Esophagus squamous epithelium (tissue), 5 donors: ENCODE results near the gene PIGP. TPM values are rescaled to one million over a fixed set of nuclear protein-coding genes. Genes with fewer than 3 reads are reported as not detected.
"Not testable (repeated sequence)": the region's sequence is repeated elsewhere in the genome, so short reads cannot be mapped to it uniquely, and the experiment has no call there.

Experiments
- DNase-seq: peaks from one replicate; lab custom pipeline; 2025; lab: John Stamatoyannopoulos, UW
- H3K27ac ChIP-seq, 4 donors: fragments of 200-600 bp; sonication (generic); one replicate each; pipeline ENCODE4 v1.5.1; 2016 to 2019; ENCODE audit warnings: mild to moderate bottlenecking in 1 of 4
- H3K27me3 ChIP-seq, 4 donors: fragments of 200-600 bp; sonication (generic); 1 replicate in 3 of 4; 2 replicates in 1 of 4; pipeline versions ENCODE4 v1.5.1 to v1.6.0; 2017 to 2021; ENCODE audit warnings: antibody characterized with exemption in 1 of 4
- H3K36me3 ChIP-seq, 3 donors: fragments of 200-600 bp; sonication (generic); one replicate each; pipeline ENCODE4 v1.5.1; 2016 to 2019
- H3K4me1 ChIP-seq, 3 donors: fragments of 200-600 bp; sonication (generic); one replicate each; pipeline ENCODE4 v1.5.1; 2017 to 2019
- H3K4me3 ChIP-seq, 4 donors: fragments of 200-600 bp; sonication (generic); 1 replicate in 3 of 4; 2 replicates in 1 of 4; pipeline ENCODE4 v1.5.1; 2016 to 2019; ENCODE audit warnings: mild to moderate bottlenecking in 2 of 4, moderate library complexity in 1 of 4
- H3K9me3 ChIP-seq, 3 donors: fragments of 200-600 bp; sonication (generic); one replicate each; pipeline ENCODE4 v1.5.1; 2016 to 2019
- CTCF ChIP-seq, 6 experiments: fragments of 450-650 bp in 4 of 6; fragments of 200-600 bp in 2 of 6; sonication (generic) in 2 of 6; IDR thresholded peaks; one replicate each; pipeline ENCODE4 v1.5.1; 2016 to 2019; ENCODE audit warnings: antibody characterized with exemption in 6 of 6, mild to moderate bottlenecking in 4 of 6, moderate library complexity in 4 of 6
- POLR2A ChIP-seq, 4 donors: fragments of 450-650 bp; IDR thresholded peaks; one replicate each; pipeline ENCODE4 v1.6.1; 2017; ENCODE audit warnings: antibody characterized with exemption in 4 of 4, mild to moderate bottlenecking in 4 of 4, moderate library complexity in 3 of 4
- WGBS, 2 donors: methylation state at CpG; one replicate each; pipeline ENCODE4 v1.1.5; 2018; 5-methylcytosine and 5-hydroxymethylcytosine counted together
- intact Hi-C: fragments of 100-400 bp; cut with DNase I; formaldehyde crosslinking; loops from one replicate; pipeline ENCODE4 v1.15.0; 2022
- total RNA-seq, 4 donors: library from RNA; depleted of rRNA; stranded (reverse); fragments of >200 nt; gene quantifications; one replicate each; pipeline ENCODE4 v1.1.0, GENCODE V29; 2016
- donor health status: DM: yes; HTN: yes; CAD: no.

Gene PIGP
- 10 to 100 TPM in 3 of 4 donors, 1 to 10 TPM in 1; 9.0 to 15.4 (median 11.4) TPM for total RNA-seq

GRCh38 chr21:37072988-37073416, at the start of gene PIGP, which contains the start of gene TTC3:
Gene PIGP (minus strand): TSS chr21:37073071. CDS start chr21:37072515, 556 bp downstream.
Gene TTC3 (plus strand): TSS chr21:37073254. CDS start chr21:37087258, 14,004 bp downstream.
- Histone ChIP-seq H3K4me3 (peak within 1 kb of the TSS; percentile 56 to 87 (median 82)), H3K27ac (peak within 1 kb of the TSS; percentile 97 to 100 (median 99)), H3K4me1 (peaks cover 9 to 45% (median 11%) of the 10 kb centered on the region in 3 donors), H3K36me3 (peaks cover 0 to 12% (median 6%) of the 10 kb centered on the region in 3 donors), H3K9me3 (no peaks in the 10 kb centered on the region), H3K27me3 (no peaks in the 10 kb centered on the region)
- intact Hi-C loops = no loop called here
- WGBS, 2 donors = no CpG with 5 or more reads among the region's 61 CpGs
- DNase-seq = peak; percentile 37
- TF ChIP-seq POLR2A (IDR thresholded peaks at IDR 0.05) (peak in 3 of 4 donors; percentile 95 to 96 (median 95)), CTCF (IDR thresholded peaks at IDR 0.05) (peak in 2 of 6 experiments; percentile 4)

GRCh38 chr21:37119421-37120218, 46.7 kb upstream of the PIGP start:
- no peaks in the 10 kb centered on the region for H3K27me3 ChIP-seq
- H3K27ac ChIP-seq = no peak overlapping the region
- H3K4me1 ChIP-seq = peaks cover 0 to 8% (median 0%) of the 10 kb centered on the region in 3 donors
- no peaks in the 10 kb centered on the region for H3K9me3 ChIP-seq
- WGBS, 2 donors = 81 to 90% methylated on average over 5 to 6 of the region's 6 CpGs
- TF ChIP-seq POLR2A (IDR thresholded peaks at IDR 0.05) (no peak), CTCF (IDR thresholded peaks at IDR 0.05) (no peak)
- DNase-seq = no peak
- intact Hi-C loops = no loop called here
- H3K4me3 ChIP-seq = no peak overlapping the region
- H3K36me3 ChIP-seq = peaks cover 0 to 17% (median 3%) of the 10 kb centered on the region in 3 donors

GRCh38 chr21:37118187-37118826, 45.4 kb upstream of the PIGP start:
- no peaks in the 10 kb centered on the region for H3K9me3 ChIP-seq
- H3K4me3 ChIP-seq = no peak overlapping the region

GRCh38 chr21:37117204-37117603, 44.3 kb upstream of the PIGP start:
- TF ChIP-seq POLR2A (IDR thresholded peaks at IDR 0.05) = no peak
- TF ChIP-seq CTCF (IDR thresholded peaks at IDR 0.05) = no peak
- intact Hi-C loops = no loop called here
- Histone ChIP-seq H3K27ac (no peak overlapping the region), H3K36me3 (peaks cover 0 to 3% (median 0%) of the 10 kb centered on the region in 3 donors), H3K9me3 (no peaks in the 10 kb centered on the region), H3K4me3 (no peak overlapping the region), H3K4me1 (peaks cover 0 to 8% (median 0%) of the 10 kb centered on the region in 3 donors), H3K27me3 (no peaks in the 10 kb centered on the region)
- no peak for DNase-seq

More at GRCh38 chr21:37118187-37118826, 45.4 kb upstream of the PIGP start:
- Histone ChIP-seq H3K27me3 (no peaks in the 10 kb centered on the region), H3K27ac (no peak overlapping the region), H3K4me1 (peaks cover 0 to 8% (median 0%) of the 10 kb centered on the region in 3 donors), H3K36me3 (peaks cover 0 to 6% (median 3%) of the 10 kb centered on the region in 3 donors)
- no peak for TF ChIP-seq CTCF (IDR thresholded peaks at IDR 0.05)
- intact Hi-C loops = no loop called here
- 87 to 95% methylated on average over 1 of the region's 1 CpG for WGBS, 2 donors
- DNase-seq = no peak

GRCh38 chr21:37116459-37116858, 43.6 kb upstream of the PIGP start:
- H3K27ac ChIP-seq, intact Hi-C loops, H3K27me3 ChIP-seq, DNase-seq, H3K36me3 ChIP-seq, H3K9me3 ChIP-seq, H3K4me3 ChIP-seq, H3K4me1 ChIP-seq: not testable (repeated sequence)
- 90 to 100% methylated on average over 2 of the region's 2 CpGs for WGBS, 2 donors

GRCh38 chr21:37114301-37114700, 41.4 kb upstream of the PIGP start:
- intact Hi-C loops = not testable (repeated sequence)

GRCh38 chr21:37111029-37111428, 38.2 kb upstream of the PIGP start:
- intact Hi-C loops = not testable (repeated sequence)
- 95 to 96% methylated on average over 6 of the region's 6 CpGs for WGBS, 2 donors

More at GRCh38 chr21:37114301-37114700, 41.4 kb upstream of the PIGP start:
- not testable (repeated sequence) for H3K4me3 ChIP-seq, H3K36me3 ChIP-seq, H3K4me1 ChIP-seq, H3K27me3 ChIP-seq, DNase-seq, H3K9me3 ChIP-seq, H3K27ac ChIP-seq
- 92 to 100% methylated on average over 1 to 2 of the region's 3 CpGs for WGBS, 2 donors

More at GRCh38 chr21:37111029-37111428, 38.2 kb upstream of the PIGP start:
- H3K27ac ChIP-seq, DNase-seq, H3K4me1 ChIP-seq, H3K27me3 ChIP-seq, H3K4me3 ChIP-seq: not testable (repeated sequence)
- peaks cover 0 to 20% (median 0%) of the 10 kb centered on the region in 3 donors for H3K36me3 ChIP-seq
- H3K9me3 ChIP-seq = peaks cover 0 to 12% (median 7%) of the 10 kb centered on the region in 3 donors
